GM23338 (cell line): ENCODE data around the gene CD44. TPM values are rescaled to one million over a fixed set of nuclear protein-coding genes. Genes with fewer than 3 reads are reported as not detected.

Experiments used
- ATAC-seq: fragments of 200-7000 bp; cut with Tn5 transposase; 3 replicates; pipeline ENCODE4 v1.9.1; 2020
- DNase-seq: peaks from one replicate; pipeline ENCODE4 v3.0.0-alpha.2; 2015; ENCODE audit warnings: low spot score
- H2AFZ ChIP-seq: fragments of 200-600 bp; sonication (generic); 2 replicates; pipeline ENCODE4 v1.8.0; 2016; ENCODE audit warnings: antibody characterized with exemption, mild to moderate bottlenecking, moderate library complexity
- H3F3A ChIP-seq: fragments of 200-600 bp; sonication (generic); replicated peaks from 2 replicates; pipeline ENCODE4 v1.8.0; 2017; ENCODE audit warnings: antibody characterized with exemption, mixed run types, low read depth
- H3K27ac ChIP-seq: fragments of 200-600 bp; sonication (generic); 2 replicates; pipeline ENCODE4 v1.6.1; 2016; ENCODE audit warnings: low read depth
- H3K27me3 ChIP-seq: fragments of 200-600 bp; sonication (generic); 2 replicates; pipeline ENCODE4 v1.8.0; 2016; ENCODE audit warnings: mild to moderate bottlenecking, mixed run types, moderate library complexity; ENCODE audit not compliant: insufficient read depth
- H3K36me3 ChIP-seq: fragments of 200-600 bp; sonication (generic); 2 replicates; pipeline ENCODE4 v1.8.0; 2016; ENCODE audit warnings: mild to moderate bottlenecking; ENCODE audit not compliant: insufficient read depth
- H3K4me1 ChIP-seq: fragments of 200-600 bp; sonication (generic); 2 replicates; pipeline ENCODE4 v1.8.0; 2016; ENCODE audit warnings: mild to moderate bottlenecking, moderate library complexity; ENCODE audit not compliant: insufficient read depth
- H3K4me2 ChIP-seq: fragments of 200-600 bp; sonication (generic); 2 replicates; pipeline ENCODE4 v1.7.1; 2017; ENCODE audit warnings: mixed run types
- H3K4me3 ChIP-seq: fragments of 200-600 bp; sonication (generic); 2 replicates; pipeline ENCODE4 v1.6.1; 2016; ENCODE audit warnings: mixed run types
- H3K79me2 ChIP-seq: fragments of 200-600 bp; sonication (generic); replicated peaks from 2 replicates; pipeline ENCODE4 v1.8.0; 2017; ENCODE audit warnings: mild to moderate bottlenecking; ENCODE audit not compliant: insufficient read depth
- H3K9me2 ChIP-seq: fragments of 200-600 bp; sonication (generic); 2 replicates; pipeline ENCODE4 v1.8.0; 2017; ENCODE audit not compliant: insufficient read depth
- H4K20me1 ChIP-seq: fragments of 200-600 bp; sonication (generic); replicated peaks from 2 replicates; pipeline ENCODE4 v1.8.0; 2017; ENCODE audit warnings: mild to moderate bottlenecking; ENCODE audit not compliant: insufficient read depth
- H3K27ac Mint-ChIP-seq: 2 replicates; pipeline ENCODE4 v1.8.0; 2020; ENCODE audit warnings: inconsistent platforms, mild to moderate bottlenecking, moderate library complexity, mixed read lengths
- H3K27me3 Mint-ChIP-seq: 3 replicates; pipeline ENCODE4 v1.8.0; 2022; ENCODE audit warnings: low read depth, mild to moderate bottlenecking, moderate library complexity, mixed read lengths, inconsistent platforms; ENCODE audit not compliant: insufficient read depth, poor library complexity
- H3K36me3 Mint-ChIP-seq: 3 replicates; pipeline ENCODE4 v1.8.0; 2021; ENCODE audit warnings: low read depth, mild to moderate bottlenecking, inconsistent platforms, moderate library complexity, mixed read lengths
- H3K4me1 Mint-ChIP-seq: 3 replicates; pipeline ENCODE4 v1.8.0; 2020; ENCODE audit warnings: mild to moderate bottlenecking, inconsistent platforms, mixed read lengths
- H3K4me3 Mint-ChIP-seq: 3 replicates; pipeline ENCODE4 v1.8.0; 2021; ENCODE audit warnings: moderate library complexity, mild to moderate bottlenecking, inconsistent platforms, mixed read lengths
- H3K9me3 Mint-ChIP-seq: 3 replicates; pipeline ENCODE4 v1.8.0; 2020; ENCODE audit warnings: moderate library complexity, mild to moderate bottlenecking, inconsistent platforms, mixed read lengths
- CREB1 ChIP-seq: fragments of 250-450 bp; sonication (Bioruptor Pico); IDR thresholded peaks from 2 replicates; pipeline ENCODE4 v1.5.0; 2020; ENCODE audit warnings: low read depth, mild to moderate bottlenecking, moderate library complexity
- ETS1 ChIP-seq: IDR thresholded peaks from 2 replicates; pipeline ENCODE4 v1.6.1; 2016; ENCODE audit warnings: antibody characterized with exemption
- EZH2 ChIP-seq: fragments of 200-600 bp; sonication (generic); IDR thresholded peaks from one replicate; pipeline ENCODE4 v1.8.0; 2017; ENCODE audit warnings: antibody characterized with exemption, mild to moderate bottlenecking, low read depth; ENCODE audit not compliant: unreplicated experiment
- EZH2phosphoT487 ChIP-seq: fragments of 200-600 bp; sonication (generic); IDR thresholded peaks from one replicate; pipeline ENCODE4 v1.8.1; 2018; ENCODE audit warnings: antibody characterized with exemption; ENCODE audit not compliant: unreplicated experiment
- JUNB ChIP-seq: IDR thresholded peaks from one replicate; pipeline ENCODE4 v1.6.1; 2016; ENCODE audit warnings: antibody characterized with exemption; ENCODE audit not compliant: unreplicated experiment
- NANOG ChIP-seq: IDR thresholded peaks from 2 replicates; pipeline ENCODE4 v1.6.1; 2016; ENCODE audit warnings: antibody characterized with exemption, borderline replicate concordance
- POLR2AphosphoS5 ChIP-seq: IDR thresholded peaks from 2 replicates; pipeline ENCODE4 v1.6.1; 2016; ENCODE audit warnings: antibody characterized with exemption, low read depth
- STAT1 ChIP-seq: IDR thresholded peaks from one replicate; pipeline ENCODE4 v1.6.1; 2016; ENCODE audit warnings: antibody characterized with exemption; ENCODE audit not compliant: unreplicated experiment
- ZNF114 ChIP-seq: fragments of 250-450 bp; sonication (Bioruptor Pico); IDR thresholded peaks from 2 replicates; pipeline ENCODE4 v1.5.0; 2020; ENCODE audit warnings: mild to moderate bottlenecking, moderate library complexity
- ZNF331 ChIP-seq: fragments of 250-450 bp; sonication (Bioruptor Pico); IDR thresholded peaks from 2 replicates; pipeline ENCODE4 v1.5.0; 2020; ENCODE audit warnings: low read depth, mild to moderate bottlenecking, moderate library complexity
- polyA plus RNA-seq: library from polyadenylated mRNA; unstranded; fragments of >200 nt; fragmentation: Nextera tagmentation; extraction: Ambion mirVana; gene quantifications from 2 replicates; pipeline ENCODE4 v1.2.1, GENCODE V29; 2016
- total RNA-seq: library from RNA; depleted of rRNA; stranded (reverse); fragments of >200 nt; shearing (Covaris generic); gene quantifications from 2 replicates; pipeline ENCODE4 v1.2.3, GENCODE V29; 2014
- TF ChIP-seq, protein P1 (sequence below): IDR thresholded peaks from one replicate; pipeline ENCODE4 v1.6.1; 2018; ENCODE audit warnings: antibody characterized with exemption; ENCODE audit not compliant: unreplicated experiment
- TF ChIP-seq, protein P2 (sequence below): fragments of 250-450 bp; sonication (Bioruptor Pico); IDR thresholded peaks from 2 replicates; pipeline ENCODE4 v1.5.0; 2020; ENCODE audit warnings: mild to moderate bottlenecking, moderate library complexity
- TF ChIP-seq, protein P3 (sequence below), 2 experiments: fragments of 200-600 bp in 1 of 2; sonication (generic) in 1 of 2; conservative IDR thresholded peaks; 2 replicates each; pipeline versions ENCODE4 v1.5.1 to v1.6.1; 2016 to 2017; ENCODE audit warnings: antibody characterized with exemption in 2 of 2, low read depth in 2 of 2, mild to moderate bottlenecking in 2 of 2, moderate library complexity in 1 of 2

The CD44 gene
- total and polyA plus RNA-seq, 2 experiments from 2014 or later, result 4.0 to 10.1 TPM

DNA sequence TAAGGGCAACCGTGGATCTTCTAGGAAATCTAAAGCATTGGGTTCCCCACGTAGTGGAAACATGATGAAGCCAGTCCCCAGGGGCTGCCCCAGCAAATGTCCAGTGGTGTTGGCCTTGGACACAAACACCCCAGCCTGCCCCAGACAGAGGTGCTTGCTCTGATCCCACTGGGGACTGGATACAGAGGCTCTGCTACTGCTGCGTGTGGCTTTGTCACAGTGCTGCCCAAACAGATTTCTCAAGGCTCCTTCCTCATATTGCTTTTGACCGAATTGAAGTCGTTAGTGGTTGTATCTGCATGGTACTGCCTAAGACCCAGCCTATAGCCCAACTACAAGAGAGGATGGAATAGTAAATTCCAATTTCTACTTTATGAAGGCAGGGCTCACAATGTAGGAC lies 40.1 kb upstream of the CD44 start:
- H3K36me3 ChIP-seq, result no peaks in the 10 kb centered on the region
- no peak for ATAC-seq
- H3K27ac Mint-ChIP-seq, result no peak overlapping the region
- no peak overlapping the region for H3K27ac ChIP-seq
- H3K4me2 ChIP-seq, result no peak overlapping the region
- no peaks in the 10 kb centered on the region for H3K27me3 ChIP-seq
- no peaks in the 10 kb centered on the region for H3K79me2 ChIP-seq
- H3K4me1 Mint-ChIP-seq, result no peaks in the 10 kb centered on the region
- DNase-seq, result no peak
- H2AFZ ChIP-seq, result no peak overlapping the region
- no peaks in the 10 kb centered on the region for H3K9me3 Mint-ChIP-seq
- no peaks in the 10 kb centered on the region for H4K20me1 ChIP-seq
- H3K9me2 ChIP-seq, result peaks cover 17% of the 10 kb centered on the region
- no peak overlapping the region for H3K4me3 Mint-ChIP-seq
- no peaks in the 10 kb centered on the region for H3F3A ChIP-seq
- TF ChIP-seq ZNF331 (CRISPR knock-in tag) (no peak), EZH2phosphoT487 (no peak), CREB1 (CRISPR knock-in tag) (no peak), STAT1 (no peak), ZNF114 (no peak), NANOG (no peak), POLR2AphosphoS5 (no peak), ETS1 (no peak), JUNB (no peak), EZH2 (no peak)
- TF ChIP-seq, protein P1, sequence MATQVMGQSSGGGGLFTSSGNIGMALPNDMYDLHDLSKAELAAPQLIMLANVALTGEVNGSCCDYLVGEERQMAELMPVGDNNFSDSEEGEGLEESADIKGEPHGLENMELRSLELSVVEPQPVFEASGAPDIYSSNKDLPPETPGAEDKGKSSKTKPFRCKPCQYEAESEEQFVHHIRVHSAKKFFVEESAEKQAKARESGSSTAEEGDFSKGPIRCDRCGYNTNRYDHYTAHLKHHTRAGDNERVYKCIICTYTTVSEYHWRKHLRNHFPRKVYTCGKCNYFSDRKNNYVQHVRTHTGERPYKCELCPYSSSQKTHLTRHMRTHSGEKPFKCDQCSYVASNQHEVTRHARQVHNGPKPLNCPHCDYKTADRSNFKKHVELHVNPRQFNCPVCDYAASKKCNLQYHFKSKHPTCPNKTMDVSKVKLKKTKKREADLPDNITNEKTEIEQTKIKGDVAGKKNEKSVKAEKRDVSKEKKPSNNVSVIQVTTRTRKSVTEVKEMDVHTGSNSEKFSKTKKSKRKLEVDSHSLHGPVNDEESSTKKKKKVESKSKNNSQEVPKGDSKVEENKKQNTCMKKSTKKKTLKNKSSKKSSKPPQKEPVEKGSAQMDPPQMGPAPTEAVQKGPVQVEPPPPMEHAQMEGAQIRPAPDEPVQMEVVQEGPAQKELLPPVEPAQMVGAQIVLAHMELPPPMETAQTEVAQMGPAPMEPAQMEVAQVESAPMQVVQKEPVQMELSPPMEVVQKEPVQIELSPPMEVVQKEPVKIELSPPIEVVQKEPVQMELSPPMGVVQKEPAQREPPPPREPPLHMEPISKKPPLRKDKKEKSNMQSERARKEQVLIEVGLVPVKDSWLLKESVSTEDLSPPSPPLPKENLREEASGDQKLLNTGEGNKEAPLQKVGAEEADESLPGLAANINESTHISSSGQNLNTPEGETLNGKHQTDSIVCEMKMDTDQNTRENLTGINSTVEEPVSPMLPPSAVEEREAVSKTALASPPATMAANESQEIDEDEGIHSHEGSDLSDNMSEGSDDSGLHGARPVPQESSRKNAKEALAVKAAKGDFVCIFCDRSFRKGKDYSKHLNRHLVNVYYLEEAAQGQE, result no peak
- TF ChIP-seq, protein P2, sequence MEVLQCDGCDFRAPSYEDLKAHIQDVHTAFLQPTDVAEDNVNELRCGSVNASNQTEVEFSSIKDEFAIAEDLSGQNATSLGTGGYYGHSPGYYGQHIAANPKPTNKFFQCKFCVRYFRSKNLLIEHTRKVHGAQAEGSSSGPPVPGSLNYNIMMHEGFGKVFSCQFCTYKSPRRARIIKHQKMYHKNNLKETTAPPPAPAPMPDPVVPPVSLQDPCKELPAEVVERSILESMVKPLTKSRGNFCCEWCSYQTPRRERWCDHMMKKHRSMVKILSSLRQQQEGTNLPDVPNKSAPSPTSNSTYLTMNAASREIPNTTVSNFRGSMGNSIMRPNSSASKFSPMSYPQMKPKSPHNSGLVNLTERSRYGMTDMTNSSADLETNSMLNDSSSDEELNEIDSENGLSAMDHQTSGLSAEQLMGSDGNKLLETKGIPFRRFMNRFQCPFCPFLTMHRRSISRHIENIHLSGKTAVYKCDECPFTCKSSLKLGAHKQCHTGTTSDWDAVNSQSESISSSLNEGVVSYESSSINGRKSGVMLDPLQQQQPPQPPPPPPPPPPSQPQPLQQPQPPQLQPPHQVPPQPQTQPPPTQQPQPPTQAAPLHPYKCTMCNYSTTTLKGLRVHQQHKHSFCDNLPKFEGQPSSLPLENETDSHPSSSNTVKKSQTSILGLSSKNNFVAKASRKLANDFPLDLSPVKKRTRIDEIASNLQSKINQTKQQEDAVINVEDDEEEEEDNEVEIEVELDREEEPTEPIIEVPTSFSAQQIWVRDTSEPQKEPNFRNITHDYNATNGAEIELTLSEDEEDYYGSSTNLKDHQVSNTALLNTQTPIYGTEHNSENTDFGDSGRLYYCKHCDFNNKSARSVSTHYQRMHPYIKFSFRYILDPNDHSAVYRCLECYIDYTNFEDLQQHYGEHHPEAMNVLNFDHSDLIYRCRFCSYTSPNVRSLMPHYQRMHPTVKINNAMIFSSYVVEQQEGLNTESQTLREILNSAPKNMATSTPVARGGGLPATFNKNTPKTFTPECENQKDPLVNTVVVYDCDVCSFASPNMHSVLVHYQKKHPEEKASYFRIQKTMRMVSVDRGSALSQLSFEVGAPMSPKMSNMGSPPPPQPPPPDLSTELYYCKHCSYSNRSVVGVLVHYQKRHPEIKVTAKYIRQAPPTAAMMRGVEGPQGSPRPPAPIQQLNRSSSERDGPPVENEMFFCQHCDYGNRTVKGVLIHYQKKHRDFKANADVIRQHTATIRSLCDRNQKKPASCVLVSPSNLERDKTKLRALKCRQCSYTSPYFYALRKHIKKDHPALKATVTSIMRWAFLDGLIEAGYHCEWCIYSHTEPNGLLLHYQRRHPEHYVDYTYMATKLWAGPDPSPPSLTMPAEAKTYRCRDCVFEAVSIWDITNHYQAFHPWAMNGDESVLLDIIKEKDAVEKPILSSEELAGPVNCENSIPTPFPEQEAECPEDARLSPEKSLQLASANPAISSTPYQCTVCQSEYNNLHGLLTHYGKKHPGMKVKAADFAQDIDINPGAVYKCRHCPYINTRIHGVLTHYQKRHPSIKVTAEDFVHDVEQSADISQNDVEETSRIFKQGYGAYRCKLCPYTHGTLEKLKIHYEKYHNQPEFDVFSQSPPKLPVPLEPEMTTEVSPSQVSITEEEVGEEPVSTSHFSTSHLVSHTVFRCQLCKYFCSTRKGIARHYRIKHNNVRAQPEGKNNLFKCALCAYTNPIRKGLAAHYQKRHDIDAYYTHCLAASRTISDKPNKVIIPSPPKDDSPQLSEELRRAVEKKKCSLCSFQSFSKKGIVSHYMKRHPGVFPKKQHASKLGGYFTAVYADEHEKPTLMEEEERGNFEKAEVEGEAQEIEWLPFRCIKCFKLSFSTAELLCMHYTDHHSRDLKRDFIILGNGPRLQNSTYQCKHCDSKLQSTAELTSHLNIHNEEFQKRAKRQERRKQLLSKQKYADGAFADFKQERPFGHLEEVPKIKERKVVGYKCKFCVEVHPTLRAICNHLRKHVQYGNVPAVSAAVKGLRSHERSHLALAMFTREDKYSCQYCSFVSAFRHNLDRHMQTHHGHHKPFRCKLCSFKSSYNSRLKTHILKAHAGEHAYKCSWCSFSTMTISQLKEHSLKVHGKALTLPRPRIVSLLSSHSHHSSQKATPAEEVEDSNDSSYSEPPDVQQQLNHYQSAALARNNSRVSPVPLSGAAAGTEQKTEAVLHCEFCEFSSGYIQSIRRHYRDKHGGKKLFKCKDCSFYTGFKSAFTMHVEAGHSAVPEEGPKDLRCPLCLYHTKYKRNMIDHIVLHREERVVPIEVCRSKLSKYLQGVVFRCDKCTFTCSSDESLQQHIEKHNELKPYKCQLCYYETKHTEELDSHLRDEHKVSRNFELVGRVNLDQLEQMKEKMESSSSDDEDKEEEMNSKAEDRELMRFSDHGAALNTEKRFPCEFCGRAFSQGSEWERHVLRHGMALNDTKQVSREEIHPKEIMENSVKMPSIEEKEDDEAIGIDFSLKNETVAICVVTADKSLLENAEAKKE (CRISPR knock-in tag), result no peak
- TF ChIP-seq, protein P3, sequence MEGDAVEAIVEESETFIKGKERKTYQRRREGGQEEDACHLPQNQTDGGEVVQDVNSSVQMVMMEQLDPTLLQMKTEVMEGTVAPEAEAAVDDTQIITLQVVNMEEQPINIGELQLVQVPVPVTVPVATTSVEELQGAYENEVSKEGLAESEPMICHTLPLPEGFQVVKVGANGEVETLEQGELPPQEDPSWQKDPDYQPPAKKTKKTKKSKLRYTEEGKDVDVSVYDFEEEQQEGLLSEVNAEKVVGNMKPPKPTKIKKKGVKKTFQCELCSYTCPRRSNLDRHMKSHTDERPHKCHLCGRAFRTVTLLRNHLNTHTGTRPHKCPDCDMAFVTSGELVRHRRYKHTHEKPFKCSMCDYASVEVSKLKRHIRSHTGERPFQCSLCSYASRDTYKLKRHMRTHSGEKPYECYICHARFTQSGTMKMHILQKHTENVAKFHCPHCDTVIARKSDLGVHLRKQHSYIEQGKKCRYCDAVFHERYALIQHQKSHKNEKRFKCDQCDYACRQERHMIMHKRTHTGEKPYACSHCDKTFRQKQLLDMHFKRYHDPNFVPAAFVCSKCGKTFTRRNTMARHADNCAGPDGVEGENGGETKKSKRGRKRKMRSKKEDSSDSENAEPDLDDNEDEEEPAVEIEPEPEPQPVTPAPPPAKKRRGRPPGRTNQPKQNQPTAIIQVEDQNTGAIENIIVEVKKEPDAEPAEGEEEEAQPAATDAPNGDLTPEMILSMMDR (conservative IDR thresholded peaks at IDR 0.05; ENCODE audit: low read depth in 2 of 2), result no peak
- H3K4me1 ChIP-seq, result no peaks in the 10 kb centered on the region
- no peaks in the 10 kb centered on the region for H3K36me3 Mint-ChIP-seq
- no peaks in the 10 kb centered on the region for H3K27me3 Mint-ChIP-seq
- H3K4me3 ChIP-seq, result no peak overlapping the region
